Activated T-cell treated with anti-CD3 and anti-CD28 coated beads, Interleukin-2, amount 50 U/mL, for 1 hour (primary cell): ENCODE results near the gene EID2.

Experiments
- DNase-seq: peaks from one replicate; pipeline ENCODE4 v3.0.0-alpha.2; 2020

The EID2 gene

GRCh38 chr19:39500543-39500942, 39.4 kb downstream of the EID2 start:
- no peak for DNase-seq

- no peak for DNase-seq
Measured at GRCh38 chr19:39499932-39500331, 40.0 kb downstream of the EID2 start.

DNA sequence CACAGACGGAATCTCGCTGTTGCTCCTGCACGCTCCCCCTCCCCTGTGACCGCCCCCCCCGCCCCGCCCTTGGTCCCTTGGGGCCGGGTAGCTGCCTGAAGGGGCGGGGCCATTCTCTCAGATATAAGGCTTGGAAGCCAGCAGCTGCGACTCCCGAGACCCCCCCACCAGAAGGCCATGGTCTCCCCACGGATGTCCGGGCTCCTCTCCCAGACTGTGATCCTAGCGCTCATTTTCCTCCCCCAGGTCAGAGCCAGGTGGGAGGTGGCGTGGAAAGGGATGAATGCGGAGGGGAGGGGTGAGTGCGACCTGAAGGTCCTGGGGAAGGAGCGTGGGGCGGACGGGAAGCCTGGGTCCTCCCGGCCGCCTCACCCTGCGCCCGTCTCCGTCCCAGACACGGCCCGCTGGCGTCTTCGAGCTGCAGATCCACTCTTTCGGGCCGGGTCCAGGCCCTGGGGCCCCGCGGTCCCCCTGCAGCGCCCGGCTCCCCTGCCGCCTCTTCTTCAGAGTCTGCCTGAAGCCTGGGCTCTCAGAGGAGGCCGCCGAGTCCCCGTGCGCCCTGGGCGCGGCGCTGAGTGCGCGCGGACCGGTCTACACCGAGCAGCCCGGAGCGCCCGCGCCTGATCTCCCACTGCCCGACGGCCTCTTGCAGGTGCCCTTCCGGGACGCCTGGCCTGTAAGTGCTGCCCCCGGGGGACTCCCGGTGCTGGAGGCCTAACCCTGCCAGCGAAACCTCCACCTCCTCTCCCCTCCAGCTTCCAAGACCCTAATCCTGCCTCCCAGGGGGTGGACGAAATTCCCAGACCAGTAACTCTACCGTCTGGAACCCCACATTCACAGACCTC, 40.9 kb downstream of the EID2 start, which contains the start of gene DLL3:
TSS of gene DLL3 (plus strand) at position 150 of the 845 bp plus-strand sequence. CDS start at position 178, 28 bp downstream.
- DNase-seq: peak; percentile 37

DNA sequence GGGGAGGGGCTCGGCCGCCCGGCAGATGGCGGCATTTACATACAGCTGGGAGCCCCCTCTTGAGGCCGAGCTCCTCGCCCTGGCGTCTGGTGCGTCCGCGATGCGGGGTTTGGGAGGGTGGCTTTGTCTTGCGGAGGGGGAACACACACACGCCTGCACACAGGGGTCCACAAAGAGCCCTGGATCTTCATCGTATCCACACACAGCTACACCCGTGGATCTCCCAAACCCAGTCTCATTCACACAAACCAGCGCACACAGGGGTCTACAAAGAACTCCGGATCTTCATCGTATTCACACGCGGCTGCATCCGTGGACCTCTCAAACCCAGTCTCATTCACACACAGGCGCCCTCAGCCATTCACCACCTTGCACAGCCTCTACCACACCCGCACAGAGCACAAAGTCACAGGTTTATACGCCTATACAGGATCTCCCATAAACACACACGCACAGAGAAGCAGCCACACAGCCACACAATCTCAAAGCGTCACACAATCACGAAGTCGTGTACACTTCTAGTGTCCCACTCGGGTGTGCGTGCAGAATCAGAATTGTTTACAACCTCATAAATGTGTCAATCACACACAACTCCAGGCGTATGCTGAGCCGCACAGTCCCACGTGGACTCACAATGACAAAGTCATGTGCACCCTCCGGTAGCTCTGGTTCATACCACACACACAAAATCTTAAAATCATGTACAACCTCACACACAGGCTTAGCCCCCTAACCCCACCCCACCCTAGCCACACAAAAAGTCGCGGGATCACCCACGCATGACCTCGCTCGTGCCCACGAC, 41.8 kb downstream of the EID2 start:
- DNase-seq: peak; percentile 36

GRCh38 chr19:39497701-39497995, 42.3 kb downstream of the EID2 start:
- DNase-seq: no peak

DNA sequence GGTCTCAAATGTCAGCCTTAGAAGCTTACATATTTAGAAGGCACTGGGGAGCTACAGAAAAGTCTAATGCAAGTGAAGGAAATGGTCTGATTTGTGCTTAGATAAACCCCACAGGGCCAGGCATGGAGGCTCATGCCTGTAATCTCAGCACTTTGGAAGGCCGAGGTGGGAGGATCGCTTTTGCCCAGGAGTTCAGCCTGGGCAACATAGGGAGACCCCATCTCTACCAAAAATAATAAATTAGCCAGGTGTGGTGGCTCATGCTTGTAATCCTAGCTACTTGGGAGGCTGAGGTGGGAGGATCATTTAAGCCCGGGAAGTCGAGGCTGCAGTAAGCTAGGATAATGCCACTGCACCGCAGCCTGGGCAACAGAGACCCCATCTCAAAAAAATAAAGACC, 43.9 kb downstream of the EID2 start:
- DNase-seq: no peak

DNA sequence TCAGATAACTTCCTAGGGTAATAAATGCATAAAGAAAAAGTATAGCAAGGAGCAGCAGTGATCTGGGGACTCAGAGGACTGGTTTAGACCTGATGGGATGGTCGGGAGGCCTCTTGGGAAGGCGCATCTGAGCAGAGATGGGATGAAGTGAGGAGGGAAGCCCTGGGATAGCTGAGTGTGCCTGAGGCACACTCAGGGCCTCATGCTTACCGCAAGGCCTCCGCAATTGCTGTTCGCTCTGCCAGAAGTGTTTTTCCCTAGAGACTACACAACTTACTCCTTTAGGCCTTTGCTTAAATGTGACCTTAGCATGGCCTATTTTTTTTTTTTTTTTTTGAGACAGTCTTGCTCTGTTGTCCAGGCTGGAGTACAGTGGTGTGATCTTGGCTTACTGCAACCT, 45.3 kb downstream of the EID2 start:
- no peak for DNase-seq

DNA sequence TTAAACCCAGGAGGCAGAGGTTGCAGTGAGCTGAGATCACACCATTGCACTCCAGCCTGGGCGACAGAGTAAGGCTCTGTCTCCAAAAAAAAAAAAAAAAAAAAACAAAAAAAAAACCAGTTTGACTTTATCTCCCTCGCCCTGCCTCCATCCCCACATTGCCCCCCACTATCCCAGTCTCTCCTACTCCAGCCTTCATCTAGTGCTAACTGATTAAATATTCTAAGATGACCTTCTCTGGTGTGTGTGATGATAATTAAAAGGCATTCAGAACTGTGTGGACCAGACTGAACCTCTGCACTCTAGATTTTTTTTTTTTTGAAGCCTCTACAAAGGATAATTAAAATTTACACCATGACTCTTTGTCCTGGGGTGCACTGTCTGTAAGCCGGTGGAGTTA, 47.2 kb downstream of the EID2 start:
- no peak for DNase-seq

- no peak for DNase-seq
Measured at GRCh38 chr19:39492225-39492624, 47.7 kb downstream of the EID2 start.

DNA sequence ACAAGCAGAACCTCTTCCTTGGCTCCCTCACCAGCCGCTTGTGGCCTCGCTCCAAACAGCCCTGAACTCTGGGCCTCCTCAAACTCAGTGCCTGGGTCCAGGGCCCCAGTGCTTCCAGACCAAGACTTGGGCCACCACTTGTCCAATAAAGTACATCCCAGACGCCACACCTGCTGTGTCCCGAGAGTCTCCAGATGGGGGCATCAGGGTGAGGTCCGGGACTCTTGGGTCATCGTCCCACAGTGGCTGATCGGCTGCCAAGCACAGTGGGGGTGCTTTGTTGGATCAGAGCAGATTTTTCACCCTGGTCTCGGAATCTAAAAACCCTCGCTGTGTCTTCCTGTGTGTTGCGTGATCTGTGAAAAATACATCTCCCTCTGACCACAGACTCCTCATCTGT, 50.2 kb downstream of the EID2 start:
- no peak for DNase-seq
